T-cell (primary cell): ENCODE data around the gene EVC. TPM values are rescaled to one million over a fixed set of nuclear protein-coding genes. Genes with fewer than 3 reads are reported as not detected.
A peak's percentile ranks its signal among the peaks of the same experiment; 100 is the strongest.
"Not testable (repeated sequence)": the region's sequence is repeated elsewhere in the genome, so short reads cannot be mapped to it uniquely, and the experiment has no call there.

Source experiments
- ATAC-seq, 4 experiments: fragments of 200-7000 bp in 3 of 4; fragments of 150-1000 bp in 1 of 4; cut with Tn5 transposase; replicated peaks in 1 of 4; 1 replicate in 3 of 4; 2 replicates in 1 of 4; pipeline ENCODE4 v1.10.0; 2021; ENCODE audit warnings: moderate library complexity in 3 of 4, mild to moderate bottlenecking in 2 of 4, moderate number of reproducible peaks in 1 of 4
- CTCF ChIA-PET, 2 donors: fragments of 300-600 bp; sonication (Branson Sonifier 250); formaldehyde crosslinking; loops; one replicate each; lab custom pipeline; 2022; ENCODE audit warnings: antibody characterized with exemption in 2 of 2; lab: Charles Lee
- POLR2A ChIA-PET, 2 donors: fragments of 300-600 bp; sonication (Branson Sonifier 250); formaldehyde crosslinking; loops; one replicate each; lab custom pipeline; 2022; ENCODE audit warnings: antibody characterized with exemption in 2 of 2; lab: Charles Lee
- DNase-seq, 35 experiments: peaks; one replicate each; pipeline versions ENCODE4 v3.0.0 to v3.0.0-alpha.2; 2013 to 2023
- H3K27ac ChIP-seq: one replicate; pipeline ENCODE4 v1.5.1; 2013; ENCODE audit warnings: low read length
- H3K27me3 ChIP-seq, 2 experiments: replicated peaks in 1 of 2; 1 replicate in 1 of 2; 2 replicates in 1 of 2; pipeline versions ENCODE4 v1.6.1 to v1.7.0; 2013; ENCODE audit warnings: low read length in 1 of 2, mixed read lengths in 1 of 2; ENCODE audit not compliant: control insufficient read depth in 2 of 2, insufficient read depth in 2 of 2; ENCODE audit errors: extremely low read depth in 1 of 2
- H3K36me3 ChIP-seq, 2 donors: 1 replicate in 1 of 2; 2 replicates in 1 of 2; pipeline versions ENCODE4 v1.6.1 to v1.7.0; 2013; ENCODE audit warnings: low read length in 1 of 2; ENCODE audit not compliant: control insufficient read depth in 2 of 2, insufficient read depth in 1 of 2; ENCODE audit errors: extremely low read depth in 1 of 2
- H3K4me1 ChIP-seq, 2 experiments: 1 replicate in 1 of 2; 2 replicates in 1 of 2; pipeline versions ENCODE4 v1.6.1 to v1.7.0; 2013; ENCODE audit warnings: low read length in 2 of 2, mixed read lengths in 1 of 2; ENCODE audit not compliant: insufficient read depth in 2 of 2, control insufficient read depth in 1 of 2; ENCODE audit errors: extremely low read depth in 1 of 2
- H3K4me3 ChIP-seq, 2 donors: 1 replicate in 1 of 2; 2 replicates in 1 of 2; pipeline versions ENCODE4 v1.5.1 to v1.7.0; 2013; ENCODE audit warnings: mild to moderate bottlenecking in 2 of 2, low read length in 1 of 2, moderate library complexity in 1 of 2; ENCODE audit not compliant: control insufficient read depth in 1 of 2; ENCODE audit errors: extremely low read depth in 1 of 2
- H3K9me3 ChIP-seq: 2 replicates; pipeline ENCODE4 v1.7.0; 2013
- H3K27ac Mint-ChIP-seq, 2 donors: one replicate each; pipeline ENCODE4 v1.8.0; 2020 to 2021; ENCODE audit warnings: mild to moderate bottlenecking in 2 of 2, mixed read lengths in 2 of 2
- H3K27me3 Mint-ChIP-seq, 2 donors: one replicate each; pipeline ENCODE4 v1.8.0; 2021 to 2022; ENCODE audit warnings: mixed read lengths in 2 of 2
- H3K36me3 Mint-ChIP-seq: one replicate; pipeline ENCODE4 v1.8.0; 2021; ENCODE audit warnings: mixed read lengths
- H3K4me1 Mint-ChIP-seq, 3 donors: one replicate each; pipeline ENCODE4 v1.8.0; 2020 to 2022; ENCODE audit warnings: mixed read lengths in 3 of 3, mild to moderate bottlenecking in 1 of 3
- H3K4me3 Mint-ChIP-seq, 3 donors: one replicate each; pipeline ENCODE4 v1.8.0; 2020 to 2022; ENCODE audit warnings: mild to moderate bottlenecking in 3 of 3, mixed read lengths in 3 of 3, moderate library complexity in 3 of 3
- H3K9me3 Mint-ChIP-seq, 3 donors: one replicate each; pipeline ENCODE4 v1.8.0; 2020 to 2022; ENCODE audit warnings: mixed read lengths in 3 of 3
- WGBS: methylation state at CpG from one replicate; pipeline ENCODE4 v1.1.5; 2013; ENCODE audit warnings: missing lambda C conversion rate; ENCODE audit not compliant: insufficient coverage; 5-methylcytosine and 5-hydroxymethylcytosine counted together
- total RNA-seq, 35 experiments: library from RNA in 6 of 35; stranded (reverse) in 6 of 35; fragments of 120-200 nt in 1 of 35; gene quantifications; one replicate each; pipeline versions ENCODE4 v1.2.1 to v1.2.4 and lab custom pipeline; 2013 to 2026

Gene EVC
- total RNA-seq, 5 donors from 2014 or later (not counting 1 experiment from before 2014, with no cell fraction given), result 0.40 to 3.6 (median 1.6) TPM

- ChIA-PET POLR2A (no interaction called here), CTCF (no interaction called here)
- H3K27me3 ChIP-seq, result peaks cover 0 to 10% of the 10 kb centered on the region in 2 experiments
- no peaks in the 10 kb centered on the region for H3K4me1 ChIP-seq
- peaks cover 0 to 2% (median 0%) of the 10 kb centered on the region in 3 donors for H3K9me3 Mint-ChIP-seq
- no peaks in the 10 kb centered on the region for H3K36me3 Mint-ChIP-seq
- DNase-seq (no peak), ATAC-seq (no peak)
- H3K27ac ChIP-seq, result no peak overlapping the region
- H3K36me3 ChIP-seq, result no peaks in the 10 kb centered on the region
- no peaks in the 10 kb centered on the region for H3K9me3 ChIP-seq
- H3K4me1 Mint-ChIP-seq, result no peaks in the 10 kb centered on the region
- peaks cover 0 to 5% of the 10 kb centered on the region in 2 donors for H3K27me3 Mint-ChIP-seq
- no peak overlapping the region for H3K27ac Mint-ChIP-seq
- H3K4me3 ChIP-seq, result no peak overlapping the region
- H3K4me3 Mint-ChIP-seq, result no peak overlapping the region
- WGBS, result 82% methylated on average over 9 of the region's 10 CpGs
Observed at GRCh38 chr4:5808081-5808741, 97.2 kb downstream of the EVC start.

GRCh38 chr4:5809216-5809776 is 98.3 kb downstream of the EVC start:
- ATAC-seq (no peak), DNase-seq (no peak)
- peaks cover 0 to 5% of the 10 kb centered on the region in 2 donors for H3K27me3 Mint-ChIP-seq
- H3K27ac ChIP-seq, result no peak overlapping the region
- no peaks in the 10 kb centered on the region for H3K9me3 ChIP-seq
- CTCF ChIA-PET, result no interaction called here
- H3K36me3 Mint-ChIP-seq, result no peaks in the 10 kb centered on the region
- H3K4me3 Mint-ChIP-seq, result no peak overlapping the region
- 75% methylated on average over 7 of the region's 12 CpGs for WGBS
- no peaks in the 10 kb centered on the region for H3K36me3 ChIP-seq
- no peak overlapping the region for H3K4me3 ChIP-seq
- no peak overlapping the region for H3K27ac Mint-ChIP-seq
- H3K4me1 ChIP-seq, result no peaks in the 10 kb centered on the region
- H3K4me1 Mint-ChIP-seq, result no peaks in the 10 kb centered on the region
- H3K27me3 ChIP-seq, result peaks cover 0 to 17% of the 10 kb centered on the region in 2 experiments
- POLR2A ChIA-PET, result no interaction called here
- peaks cover 0 to 2% (median 0%) of the 10 kb centered on the region in 3 donors for H3K9me3 Mint-ChIP-seq

GRCh38 chr4:5810151-5810550 is 99.2 kb downstream of the EVC start:
- Mint-ChIP-seq H3K4me3 (no peak overlapping the region), H3K4me1 (no peaks in the 10 kb centered on the region), H3K9me3 (peaks cover 0 to 2% (median 0%) of the 10 kb centered on the region in 3 donors), H3K36me3 (no peaks in the 10 kb centered on the region), H3K27ac (no peak overlapping the region), H3K27me3 (peaks cover 3 to 9% of the 10 kb centered on the region in 2 donors)
- DNase-seq (no peak), ATAC-seq (no peak)
- no peak overlapping the region for H3K27ac ChIP-seq
- no peaks in the 10 kb centered on the region for H3K36me3 ChIP-seq
- H3K9me3 ChIP-seq, result no peaks in the 10 kb centered on the region
- CTCF ChIA-PET, result no interaction called here
- no peaks in the 10 kb centered on the region for H3K4me1 ChIP-seq
- H3K4me3 ChIP-seq, result no peak overlapping the region
- POLR2A ChIA-PET, result no interaction called here
- peaks cover 0 to 17% of the 10 kb centered on the region in 2 experiments for H3K27me3 ChIP-seq
- 92% methylated on average over 2 of the region's 3 CpGs for WGBS

GRCh38 chr4:5810770-5811430 is 99.9 kb downstream of the EVC start:
- ATAC-seq (no peak), DNase-seq (no peak)
- no peak overlapping the region for H3K27ac Mint-ChIP-seq
- H3K36me3 Mint-ChIP-seq, result no peaks in the 10 kb centered on the region
- Histone ChIP-seq H3K4me3 (no peak overlapping the region), H3K27me3 (peaks cover 0 to 20% of the 10 kb centered on the region in 2 experiments), H3K27ac (no peak overlapping the region), H3K4me1 (no peaks in the 10 kb centered on the region), H3K36me3 (no peaks in the 10 kb centered on the region), H3K9me3 (no peaks in the 10 kb centered on the region)
- H3K9me3 Mint-ChIP-seq, result peaks cover 0 to 2% (median 0%) of the 10 kb centered on the region in 3 donors
- peaks cover 6 to 11% of the 10 kb centered on the region in 2 donors for H3K27me3 Mint-ChIP-seq
- 80% methylated on average over 7 of the region's 12 CpGs for WGBS
- no peaks in the 10 kb centered on the region for H3K4me1 Mint-ChIP-seq
- POLR2A ChIA-PET, result no interaction called here
- CTCF ChIA-PET, result no interaction called here
- no peak overlapping the region for H3K4me3 Mint-ChIP-seq

GRCh38 chr4:5812057-5812456 is 101.1 kb downstream of the EVC start:
- peaks cover 0 to 20% of the 10 kb centered on the region in 2 experiments for H3K27me3 ChIP-seq
- H3K36me3 Mint-ChIP-seq, POLR2A ChIA-PET, H3K27ac ChIP-seq, H3K4me3 ChIP-seq, H3K9me3 Mint-ChIP-seq, H3K4me1 ChIP-seq, H3K9me3 ChIP-seq, DNase-seq, H3K36me3 ChIP-seq, H3K27ac Mint-ChIP-seq, ATAC-seq, H3K4me3 Mint-ChIP-seq, H3K4me1 Mint-ChIP-seq, H3K27me3 Mint-ChIP-seq: not testable (repeated sequence)
- CTCF ChIA-PET, result interaction anchor here in 1 of 2 donors (0.6 kb wide), 2 partner anchors 214 to 1561 kb away, joined by 3 read pairs; no protein-coding TSS in a partner anchor
- whole genome bisulfite sequencing, result 77% methylated on average over 3 of the region's 5 CpGs

- WGBS, result 78% methylated on average over 5 of the region's 9 CpGs
- Histone ChIP-seq H3K9me3 (no peaks in the 10 kb centered on the region), H3K27me3 (peaks cover 0 to 15% of the 10 kb centered on the region in 2 experiments), H3K4me1 (no peaks in the 10 kb centered on the region), H3K36me3 (no peaks in the 10 kb centered on the region), H3K27ac (no peak overlapping the region), H3K4me3 (no peak overlapping the region)
- ChIA-PET POLR2A (no interaction called here), CTCF (interaction anchor here (0.6 to 1.1 kb wide), 2 partner anchors 1324 to 1561 kb away, joined by 3 to 4 read pairs; no protein-coding TSS in a partner anchor)
- no peak for ATAC-seq
- peak in 4 of 35 experiments; percentile 1 to 54 (median 4) for DNase-seq
- Mint-ChIP-seq H3K36me3 (no peaks in the 10 kb centered on the region), H3K27ac (no peak overlapping the region), H3K9me3 (peaks cover 0 to 2% (median 0%) of the 10 kb centered on the region in 3 donors), H3K4me1 (no peaks in the 10 kb centered on the region), H3K27me3 (peaks cover 7% of the 10 kb centered on the region in 2 donors), H3K4me3 (no peak overlapping the region)
Observed at GRCh38 chr4:5812506-5813229, 101.7 kb downstream of the EVC start.
